AG09319 (cell line): ENCODE data around the gene APBB1.

Source experiments
- DNase-seq: peaks from one replicate; pipeline ENCODE4 v3.0.0-alpha.2; 2010; ENCODE audit warnings: low read depth; ENCODE audit errors: extremely low read depth
- CTCF ChIP-seq: IDR thresholded peaks from 2 replicates; pipeline ENCODE4 v1.5.1; 2011; ENCODE audit warnings: low read depth, mild to moderate bottlenecking, inconsistent platforms, low read length, moderate library complexity

APBB1 gene

GRCh38 chr11:6390718-6391469, 28.0 kb downstream of the APBB1 start:
- DNase-seq, result no peak
- TF ChIP-seq CTCF, result no peak

GRCh38 chr11:6389905-6390717, 28.8 kb downstream of the APBB1 start, which contains the start of gene SMPD1:
TSS of gene SMPD1 (plus strand) at chr11:6390474. CDS start at chr11:6390599, 125 bp downstream.
- TF ChIP-seq CTCF, result no peak
- peak; percentile 49 for DNase-seq

- no peak for DNase-seq
- TF ChIP-seq CTCF, result no peak
Measured at GRCh38 chr11:6388748-6389147, 30.1 kb downstream of the APBB1 start.

GRCh38 chr11:6387811-6388599, 30.9 kb downstream of the APBB1 start:
- TF ChIP-seq CTCF, result no peak
- peak; percentile 15 for DNase-seq

- TF ChIP-seq CTCF, result no peak
- no peak for DNase-seq
Measured at GRCh38 chr11:6385046-6385777, 33.7 kb downstream of the APBB1 start.

- no peak for DNase-seq
- TF ChIP-seq CTCF, result no peak
Measured at GRCh38 chr11:6378640-6378989, 40.3 kb downstream of the APBB1 start.
